HepG2 (cell line): Measurements from ENCODE around the gene C22orf39. TPM values are rescaled to one million over a fixed set of nuclear protein-coding genes. Genes with fewer than 3 reads are reported as not detected.

Experiments
- ARID4A ChIP-seq: sonication (generic); formaldehyde crosslinking; IDR thresholded peaks from 2 replicates; pipeline ENCODE4 v1.5.0; 2020; ENCODE audit warnings: mild to moderate bottlenecking, missing genetic modification reagents, borderline replicate concordance
- DNMT3B ChIP-seq: conservative IDR thresholded peaks from 2 replicates; pipeline ENCODE4 v1.6.1; 2016; ENCODE audit warnings: missing biosample characterization, control low read depth
- FOXC1 ChIP-seq: sonication (generic); formaldehyde crosslinking; IDR thresholded peaks from 2 replicates; pipeline ENCODE4 v1.8.0; 2022; ENCODE audit warnings: mild to moderate bottlenecking, missing genetic modification reagents, borderline replicate concordance
- NCOA1 ChIP-seq: sonication (generic); formaldehyde crosslinking; IDR thresholded peaks from 2 replicates; pipeline ENCODE4 v1.9.0; 2021; ENCODE audit warnings: missing genetic modification reagents
- PHB2 ChIP-seq: fragments of 450-650 bp; IDR thresholded peaks from 2 replicates; pipeline ENCODE4 v1.6.1; 2018; ENCODE audit not compliant: partially characterized antibody
- RELA ChIP-seq: sonication (generic); formaldehyde crosslinking; IDR thresholded peaks from 2 replicates; pipeline ENCODE4 v1.4.0; 2020; ENCODE audit warnings: missing genetic modification reagents
- RFXAP ChIP-seq: sonication (generic); formaldehyde crosslinking; IDR thresholded peaks from 2 replicates; pipeline ENCODE4 v1.4.0; 2020; ENCODE audit warnings: missing genetic modification reagents, borderline replicate concordance
- SAFB2 ChIP-seq: sonication (generic); formaldehyde crosslinking; IDR thresholded peaks from 2 replicates; pipeline ENCODE4 v1.5.1; 2020; ENCODE audit warnings: missing genetic modification reagents, low read depth, mild to moderate bottlenecking, borderline replicate concordance
- STAT6 ChIP-seq: sonication (generic); formaldehyde crosslinking; IDR thresholded peaks from 2 replicates; pipeline ENCODE4 v1.4.0; 2020; ENCODE audit warnings: missing genetic modification reagents, mild to moderate bottlenecking, borderline replicate concordance
- ZBTB42 ChIP-seq: sonication (generic); formaldehyde crosslinking; IDR thresholded peaks from 2 replicates; pipeline ENCODE4 v1.5.0; 2020; ENCODE audit warnings: mild to moderate bottlenecking, missing genetic modification reagents
- ZNF766 ChIP-seq: sonication (generic); formaldehyde crosslinking; IDR thresholded peaks from 2 replicates; pipeline ENCODE4 v1.5.0; 2020; ENCODE audit warnings: missing genetic modification reagents, borderline replicate concordance
- ZNF841 ChIP-seq: sonication (generic); formaldehyde crosslinking; IDR thresholded peaks from 2 replicates; pipeline ENCODE4 v1.8.1; 2023; ENCODE audit warnings: missing genetic modification reagents, borderline replicate concordance
- polyA plus RNA-seq, 8 experiments: library from polyadenylated mRNA; depleted of rRNA in 3 of 8; stranded (reverse) in 7 of 8; unstranded in 1 of 8; fragments of >200 nt; fragmentation: Illumina TruSeq in 4 of 8; extraction: Trizol in 4 of 8; gene quantifications; 2 replicates each; pipeline versions ENCODE4 v1.2.1 to v1.2.3, GENCODE V29; 2011 to 2016; ENCODE audit warnings: low read depth in 4 of 8, missing spikeins in 1 of 8, mixed read lengths in 1 of 8; ENCODE audit not compliant: insufficient read depth in 1 of 8
- total RNA-seq, 5 experiments: library from RNA; depleted of rRNA; stranded (reverse); fragments of >200 nt; fragmentation: Illumina TruSeq; extraction: Trizol; gene quantifications; 2 replicates each; pipeline ENCODE4 v1.2.3, GENCODE V29; 2016; ENCODE audit warnings: low read depth in 1 of 5
- TF ChIP-seq, protein P1 (sequence below): sonication (generic); formaldehyde crosslinking; IDR thresholded peaks from 2 replicates; pipeline ENCODE4 v1.5.0; 2020; ENCODE audit warnings: missing genetic modification reagents, mild to moderate bottlenecking, borderline replicate concordance
- TF ChIP-seq, protein P2 (sequence below): sonication (generic); formaldehyde crosslinking; IDR thresholded peaks from 2 replicates; pipeline ENCODE4 v1.8.1; 2023; ENCODE audit warnings: mild to moderate bottlenecking, missing genetic modification reagents
- TF ChIP-seq, protein P3 (sequence below): sonication (generic); formaldehyde crosslinking; IDR thresholded peaks from 2 replicates; pipeline ENCODE4 v1.8.1; 2023; ENCODE audit warnings: mild to moderate bottlenecking, missing genetic modification reagents, borderline replicate concordance

The C22orf39 gene
- total and polyA plus RNA-seq, 2 of the 13 experiments (the other 11 are each of a cell fraction or from before 2014, with no cell fraction given), result 23.4 to 26.4 TPM

DNA sequence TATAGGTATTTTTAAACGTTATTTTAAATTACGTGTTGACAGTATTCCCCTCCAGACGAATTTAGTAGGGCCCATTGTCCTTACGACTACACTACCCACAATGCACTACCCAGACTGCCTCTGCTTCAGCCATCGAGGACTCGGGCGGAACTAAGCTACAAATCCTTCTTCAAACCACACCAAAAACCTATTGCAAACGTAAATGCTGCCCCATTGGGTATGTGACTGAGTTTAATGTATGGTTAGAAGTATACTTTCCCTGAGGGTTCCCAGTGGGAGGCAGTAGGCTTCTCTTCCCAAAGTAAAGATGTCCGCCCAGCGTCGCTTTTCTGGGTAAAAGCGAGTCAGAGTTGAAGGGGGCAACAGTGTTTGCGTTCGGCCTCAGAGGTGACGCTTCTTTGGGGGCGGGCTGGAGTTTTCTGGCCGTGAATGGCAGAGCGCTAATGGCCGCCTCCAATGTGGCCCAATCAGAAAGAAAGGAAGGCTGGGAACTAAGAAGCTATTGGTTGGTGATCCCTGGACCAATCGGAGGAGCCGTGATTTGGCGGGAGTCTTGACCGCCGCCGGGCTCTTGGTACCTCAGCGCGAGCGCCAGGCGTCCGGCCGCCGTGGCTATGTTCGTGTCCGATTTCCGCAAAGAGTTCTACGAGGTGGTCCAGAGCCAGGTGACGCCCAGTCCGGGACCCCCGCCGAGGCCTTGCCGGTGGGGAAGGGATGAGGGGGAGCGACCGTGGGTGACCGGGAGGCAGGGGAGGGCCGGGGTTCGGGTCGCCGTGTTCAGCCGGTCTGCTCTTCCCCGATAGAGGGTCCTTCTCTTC, 32.1 kb upstream of the C22orf39 start, which contains the start of gene CDC45 (continued):
- TF ChIP-seq STAT6 (CRISPR knock-in tag) (no peak), PHB2 (no peak), ARID4A (CRISPR knock-in tag) (peak; percentile 97), FOXC1 (CRISPR knock-in tag) (no peak), ZBTB42 (CRISPR knock-in tag) (no peak), NCOA1 (CRISPR knock-in tag) (no peak), RELA (no peak), ZNF766 (CRISPR knock-in tag) (no peak), DNMT3B (CRISPR knock-in tag) (no peak), ZNF841 (CRISPR knock-in tag) (no peak), SAFB2 (CRISPR knock-in tag) (no peak), RFXAP (CRISPR knock-in tag) (peak; percentile 66)
- TF ChIP-seq, protein P1, sequence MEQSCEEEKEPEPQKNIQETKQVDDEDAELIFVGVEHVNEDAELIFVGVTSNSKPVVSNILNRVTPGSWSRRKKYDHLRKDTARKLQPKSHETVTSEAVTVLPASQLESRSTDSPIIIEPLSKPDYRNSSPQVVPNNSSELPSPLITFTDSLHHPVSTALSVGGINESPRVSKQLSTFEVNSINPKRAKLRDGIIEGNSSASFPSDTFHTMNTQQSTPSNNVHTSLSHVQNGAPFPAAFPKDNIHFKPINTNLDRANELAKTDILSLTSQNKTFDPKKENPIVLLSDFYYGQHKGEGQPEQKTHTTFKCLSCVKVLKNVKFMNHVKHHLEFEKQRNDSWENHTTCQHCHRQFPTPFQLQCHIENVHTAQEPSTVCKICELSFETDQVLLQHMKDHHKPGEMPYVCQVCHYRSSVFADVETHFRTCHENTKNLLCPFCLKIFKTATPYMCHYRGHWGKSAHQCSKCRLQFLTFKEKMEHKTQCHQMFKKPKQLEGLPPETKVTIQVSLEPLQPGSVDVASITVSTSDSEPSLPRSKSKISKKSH (CRISPR knock-in tag), result peak; percentile 73; the same call in 1 of the 2 replicates
- TF ChIP-seq, protein P2, sequence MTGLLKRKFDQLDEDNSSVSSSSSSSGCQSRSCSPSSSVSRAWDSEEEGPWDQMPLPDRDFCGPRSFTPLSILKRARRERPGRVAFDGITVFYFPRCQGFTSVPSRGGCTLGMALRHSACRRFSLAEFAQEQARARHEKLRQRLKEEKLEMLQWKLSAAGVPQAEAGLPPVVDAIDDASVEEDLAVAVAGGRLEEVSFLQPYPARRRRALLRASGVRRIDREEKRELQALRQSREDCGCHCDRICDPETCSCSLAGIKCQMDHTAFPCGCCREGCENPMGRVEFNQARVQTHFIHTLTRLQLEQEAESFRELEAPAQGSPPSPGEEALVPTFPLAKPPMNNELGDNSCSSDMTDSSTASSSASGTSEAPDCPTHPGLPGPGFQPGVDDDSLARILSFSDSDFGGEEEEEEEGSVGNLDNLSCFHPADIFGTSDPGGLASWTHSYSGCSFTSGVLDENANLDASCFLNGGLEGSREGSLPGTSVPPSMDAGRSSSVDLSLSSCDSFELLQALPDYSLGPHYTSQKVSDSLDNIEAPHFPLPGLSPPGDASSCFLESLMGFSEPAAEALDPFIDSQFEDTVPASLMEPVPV (CRISPR knock-in tag), result 0 out of 2 replicates have a peak, but pooled peaks have one; percentile 74
- TF ChIP-seq, protein P3, sequence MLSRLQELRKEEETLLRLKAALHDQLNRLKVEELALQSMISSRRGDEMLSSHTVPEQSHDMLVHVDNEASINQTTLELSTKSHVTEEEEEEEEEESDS, result no peak
